ENCODE measurements around the gene MSL3B.

MSL3B gene

DNA sequence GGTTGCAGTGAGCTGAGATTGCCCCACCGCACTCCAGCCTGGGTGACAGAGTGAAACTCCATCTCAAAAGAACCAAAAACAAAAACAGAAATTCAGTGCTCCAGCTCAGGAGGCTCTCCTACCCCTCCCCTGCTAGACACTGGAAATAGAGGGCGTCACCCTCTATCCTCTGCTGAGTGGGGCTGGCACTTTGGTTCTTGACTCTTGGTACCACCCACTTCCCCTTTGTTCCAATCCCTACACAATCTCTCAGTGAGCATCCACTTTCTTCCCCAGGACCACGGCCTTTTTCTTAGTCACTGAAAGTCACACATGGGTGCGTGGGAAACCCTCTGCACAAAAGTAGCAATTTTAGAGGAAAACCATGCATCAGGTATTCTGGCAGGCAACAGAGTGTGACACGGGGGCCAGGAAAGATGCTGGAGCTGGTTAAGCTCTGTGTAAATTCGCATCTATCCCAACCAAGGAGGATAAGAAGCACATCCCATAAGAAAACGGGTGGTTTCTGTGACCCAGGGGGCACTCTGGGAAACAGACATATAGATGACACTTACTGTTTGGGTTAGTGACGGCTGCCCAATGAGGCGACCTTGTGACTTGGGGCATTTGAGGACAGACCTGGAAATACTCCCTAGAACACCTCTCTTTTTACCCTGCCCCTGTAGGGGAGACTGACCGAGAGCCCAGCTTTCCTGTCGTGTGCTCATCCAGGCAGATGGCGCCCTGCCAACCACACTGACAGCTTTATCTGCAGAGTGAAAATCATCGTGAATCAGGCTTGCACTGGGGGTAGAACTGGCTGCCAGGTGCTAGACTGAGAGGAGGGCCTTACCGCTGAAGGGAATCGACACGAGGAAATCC, 21.6 kb downstream of the MSL3B start:
- Histone ChIP-seq H3K9me3 (ENCODE audit: severe bottlenecking) (no peaks in the 10 kb centered on the region), H3K27ac (no peak overlapping the region), H3K27me3 (ENCODE audit: insufficient read depth, low read depth, severe bottlenecking) (no peaks in the 10 kb centered on the region), H3K36me3 (peaks cover 99% of the 10 kb centered on the region), H3K4me3 (ENCODE audit: low read depth, low read length) (no peak overlapping the region)
- no peak for DNase-seq
- TF ChIP-seq, protein P1, sequence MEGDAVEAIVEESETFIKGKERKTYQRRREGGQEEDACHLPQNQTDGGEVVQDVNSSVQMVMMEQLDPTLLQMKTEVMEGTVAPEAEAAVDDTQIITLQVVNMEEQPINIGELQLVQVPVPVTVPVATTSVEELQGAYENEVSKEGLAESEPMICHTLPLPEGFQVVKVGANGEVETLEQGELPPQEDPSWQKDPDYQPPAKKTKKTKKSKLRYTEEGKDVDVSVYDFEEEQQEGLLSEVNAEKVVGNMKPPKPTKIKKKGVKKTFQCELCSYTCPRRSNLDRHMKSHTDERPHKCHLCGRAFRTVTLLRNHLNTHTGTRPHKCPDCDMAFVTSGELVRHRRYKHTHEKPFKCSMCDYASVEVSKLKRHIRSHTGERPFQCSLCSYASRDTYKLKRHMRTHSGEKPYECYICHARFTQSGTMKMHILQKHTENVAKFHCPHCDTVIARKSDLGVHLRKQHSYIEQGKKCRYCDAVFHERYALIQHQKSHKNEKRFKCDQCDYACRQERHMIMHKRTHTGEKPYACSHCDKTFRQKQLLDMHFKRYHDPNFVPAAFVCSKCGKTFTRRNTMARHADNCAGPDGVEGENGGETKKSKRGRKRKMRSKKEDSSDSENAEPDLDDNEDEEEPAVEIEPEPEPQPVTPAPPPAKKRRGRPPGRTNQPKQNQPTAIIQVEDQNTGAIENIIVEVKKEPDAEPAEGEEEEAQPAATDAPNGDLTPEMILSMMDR (IDR thresholded peaks at IDR 0.05; ENCODE audit: low read depth, low read length) = no peak

GRCh38 chr2:233845301-233846060, 22.7 kb downstream of the MSL3B start:
- no peak overlapping the region for H3K27ac ChIP-seq
- H3K36me3 ChIP-seq = peaks cover 99% of the 10 kb centered on the region
- DNase-seq = no peak
- H3K4me3 ChIP-seq (ENCODE audit: low read depth, low read length) = no peak overlapping the region
- H3K27me3 ChIP-seq (ENCODE audit: insufficient read depth, low read depth, severe bottlenecking) = no peaks in the 10 kb centered on the region
- no peaks in the 10 kb centered on the region for H3K9me3 ChIP-seq (ENCODE audit: severe bottlenecking)
- TF ChIP-seq, protein P1 (IDR thresholded peaks at IDR 0.05; ENCODE audit: low read depth, low read length) = no peak

DNA sequence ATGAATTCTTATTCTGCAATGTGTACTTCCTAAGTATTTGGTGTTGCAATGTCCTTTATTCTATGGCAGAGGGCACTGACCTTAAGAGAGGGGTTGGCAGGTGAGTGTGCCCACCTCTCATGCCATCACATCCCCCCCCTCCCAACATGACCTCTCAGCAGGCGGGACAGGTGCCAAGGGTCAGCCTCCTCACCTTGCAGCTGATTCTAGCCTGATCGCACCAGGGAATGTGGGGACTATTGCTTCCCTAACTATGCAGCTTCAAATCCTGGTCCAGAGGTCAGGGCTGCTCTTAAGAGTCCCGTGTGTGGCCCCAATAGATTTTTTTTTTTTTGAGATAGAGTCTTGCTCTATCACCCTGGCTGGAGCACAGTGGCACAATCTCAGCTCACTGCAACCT, 23.4 kb downstream of the MSL3B start:
- no peaks in the 10 kb centered on the region for H3K9me3 ChIP-seq (ENCODE audit: severe bottlenecking)
- no peak overlapping the region for H3K27ac ChIP-seq
- H3K4me3 ChIP-seq (ENCODE audit: low read depth, low read length) = no peak overlapping the region
- peaks cover 98% of the 10 kb centered on the region for H3K36me3 ChIP-seq
- no peak for DNase-seq
- no peaks in the 10 kb centered on the region for H3K27me3 ChIP-seq (ENCODE audit: insufficient read depth, low read depth, severe bottlenecking)
- TF ChIP-seq, protein P1 (IDR thresholded peaks at IDR 0.05; ENCODE audit: low read depth, low read length) = no peak

- Histone ChIP-seq H3K9me3 (ENCODE audit: severe bottlenecking) (no peaks in the 10 kb centered on the region), H3K36me3 (peaks cover 98% of the 10 kb centered on the region), H3K4me3 (ENCODE audit: low read depth, low read length) (no peak overlapping the region), H3K27ac (no peak overlapping the region), H3K27me3 (ENCODE audit: insufficient read depth, low read depth, severe bottlenecking) (no peaks in the 10 kb centered on the region)
- DNase-seq = no peak
- TF ChIP-seq, protein P1 (IDR thresholded peaks at IDR 0.05; ENCODE audit: low read depth, low read length) = no peak
Observed at GRCh38 chr2:233844064-233844807, 23.9 kb downstream of the MSL3B start.

DNA sequence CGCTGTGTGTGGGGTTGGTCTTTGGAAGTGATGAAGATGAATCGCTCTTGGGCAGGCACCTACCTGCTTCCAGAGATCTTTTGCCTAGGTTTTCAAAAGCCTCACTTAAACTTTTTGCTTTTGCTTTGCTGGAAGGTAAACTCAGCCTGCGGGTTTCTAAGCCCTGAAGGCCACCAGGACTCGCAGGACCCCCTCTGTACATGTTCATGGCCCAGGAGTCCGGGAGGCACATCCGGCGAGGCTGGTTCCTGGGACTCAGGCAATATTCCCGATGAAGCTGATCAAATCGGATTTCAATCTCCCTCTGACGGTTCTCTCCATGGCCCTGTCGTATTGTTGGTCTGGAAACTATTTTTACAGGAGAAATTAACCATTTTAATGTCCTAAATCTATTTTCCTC, 27.0 kb downstream of the MSL3B start:
- H3K9me3 ChIP-seq (ENCODE audit: severe bottlenecking) = no peaks in the 10 kb centered on the region
- DNase-seq = no peak
- H3K27ac ChIP-seq = no peak overlapping the region
- no peaks in the 10 kb centered on the region for H3K27me3 ChIP-seq (ENCODE audit: insufficient read depth, low read depth, severe bottlenecking)
- H3K4me3 ChIP-seq (ENCODE audit: low read depth, low read length) = no peak overlapping the region
- H3K36me3 ChIP-seq = peaks cover 98% of the 10 kb centered on the region
- TF ChIP-seq, protein P1 (IDR thresholded peaks at IDR 0.05; ENCODE audit: low read depth, low read length) = no peak
